ENCODE data around the gene ABCC1.
A peak's percentile ranks its signal among the peaks of the same experiment; 100 is the strongest.

ABCC1 gene

DNA sequence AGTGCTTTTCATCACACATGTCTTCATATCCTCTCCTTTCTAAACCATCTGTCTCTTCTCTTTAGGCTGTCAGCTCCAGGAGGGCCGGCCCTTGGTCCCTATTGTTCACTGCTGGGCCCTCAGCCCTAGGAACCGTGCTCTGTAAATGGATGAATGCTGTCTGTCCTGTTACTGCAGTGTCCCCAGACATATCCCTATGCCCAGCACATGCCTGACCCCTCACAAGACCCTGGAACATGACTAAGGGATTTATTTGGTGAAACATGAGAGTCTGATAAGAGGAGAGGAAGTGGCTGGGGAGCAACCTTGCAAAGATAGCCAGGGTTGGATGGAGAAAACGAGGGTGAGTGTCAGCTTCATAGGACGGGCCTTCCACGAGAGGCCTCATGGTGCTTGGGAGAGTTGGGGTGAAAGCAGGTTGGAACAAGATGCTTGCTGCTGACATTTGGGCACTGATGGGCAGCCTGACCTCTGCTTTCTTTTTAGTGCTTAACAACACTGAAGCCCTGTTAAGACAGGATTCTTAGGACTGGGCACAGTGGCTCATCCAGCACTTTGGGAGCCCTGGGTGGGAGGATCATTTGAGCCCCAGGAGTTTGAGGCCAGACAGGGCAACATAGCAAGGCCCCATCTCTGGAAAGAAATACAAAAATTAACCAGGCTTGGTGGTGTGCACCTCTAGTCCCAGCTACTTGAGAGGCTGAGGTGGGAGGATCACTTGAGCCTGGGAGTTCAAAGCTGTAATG, 39.0 kb downstream of the ABCC1 start:
- Histone ChIP-seq H4K20me1 (peaks cover 87% of the 10 kb centered on the region), H3K27me3 (no peaks in the 10 kb centered on the region)

DNA sequence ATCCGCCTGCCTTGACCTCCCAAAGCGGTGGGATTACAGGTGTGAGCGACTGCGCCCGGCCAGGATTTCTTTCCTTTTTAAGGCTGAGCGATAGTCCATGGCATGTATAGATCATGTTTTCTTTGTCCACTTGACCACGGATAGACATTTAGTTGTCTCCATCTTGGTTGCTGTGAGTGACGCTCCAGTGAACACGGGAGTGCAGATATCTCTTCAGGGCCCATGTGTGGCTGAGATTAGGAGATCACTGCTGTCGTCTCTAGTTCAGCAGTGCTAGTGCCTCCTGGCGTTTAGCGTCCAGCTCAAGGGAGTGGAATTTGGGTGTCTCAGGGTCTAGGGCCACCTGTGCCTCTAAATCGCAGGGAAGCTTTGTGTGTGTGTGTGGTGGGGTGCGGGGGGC, 41.5 kb downstream of the ABCC1 start:
- H3K9ac ChIP-seq = no peak overlapping the region
- no peaks in the 10 kb centered on the region for H3K27me3 ChIP-seq
- peaks cover 62% of the 10 kb centered on the region for H4K20me1 ChIP-seq
- no peak overlapping the region; the same call in 1 of the 2 replicates for H3K4me2 ChIP-seq
- peaks cover 68% of the 10 kb centered on the region for H3K4me1 ChIP-seq
- peaks cover 55% of the 10 kb centered on the region for H3K36me3 ChIP-seq
- H3K27ac ChIP-seq = no peak overlapping the region
- no peak overlapping the region for H3K4me3 ChIP-seq
- H3K9me3 ChIP-seq = no peaks in the 10 kb centered on the region
- no peak for TF ChIP-seq Cebpa-rat (IDR thresholded peaks at IDR 0.05)

More for the DNA sequence above, 39.0 kb downstream of the ABCC1 start:
- H3K36me3 ChIP-seq = peaks cover 57% of the 10 kb centered on the region
- peak overlapping the region; percentile 65 for H3K27ac ChIP-seq
- TF ChIP-seq Cebpa-rat (IDR thresholded peaks at IDR 0.05) = no peak
- no peaks in the 10 kb centered on the region for H3K9me3 ChIP-seq
- H3K4me2 ChIP-seq = peak overlapping the region; percentile 27
- peaks cover 47% of the 10 kb centered on the region for H3K4me1 ChIP-seq
- H3K9ac ChIP-seq = peak overlapping the region; percentile 15; the same call in 1 of the 2 replicates
- no peak overlapping the region for H3K4me3 ChIP-seq

DNA sequence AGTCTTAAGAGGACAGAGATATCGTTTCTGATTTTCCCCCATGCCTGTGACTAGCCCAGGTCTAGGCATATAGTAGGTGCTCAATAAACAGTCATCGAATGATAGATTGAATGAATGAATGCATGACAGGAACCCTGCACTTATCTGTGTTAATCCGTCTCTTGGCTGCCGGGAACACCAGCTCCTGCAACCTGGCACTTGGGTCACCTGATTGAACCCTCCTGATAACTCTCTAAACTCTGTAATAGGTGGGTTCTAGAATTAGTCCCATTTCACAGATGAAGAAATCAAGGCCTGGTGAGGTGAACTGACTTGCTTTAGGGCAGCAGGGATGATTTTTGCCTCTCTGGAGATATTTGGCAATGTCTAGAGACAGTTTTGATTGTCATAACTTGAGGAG, 43.7 kb downstream of the ABCC1 start:
- no peak overlapping the region for H3K27ac ChIP-seq
- H4K20me1 ChIP-seq = peaks cover 40% of the 10 kb centered on the region
- no peaks in the 10 kb centered on the region for H3K27me3 ChIP-seq

GRCh38 chr16:15993541-15993940, 44.1 kb downstream of the ABCC1 start:
- peak overlapping the region; percentile 50; the same call in 1 of the 2 replicates for H3K27ac ChIP-seq
- no peaks in the 10 kb centered on the region for H3K27me3 ChIP-seq
- H3K9ac ChIP-seq = no peak overlapping the region
- peaks cover 46% of the 10 kb centered on the region for H3K36me3 ChIP-seq
- H3K4me3 ChIP-seq = no peak overlapping the region
- H3K4me1 ChIP-seq = peaks cover 78% of the 10 kb centered on the region
- H3K9me3 ChIP-seq = no peaks in the 10 kb centered on the region
- H4K20me1 ChIP-seq = peaks cover 36% of the 10 kb centered on the region
- no peak overlapping the region for H3K4me2 ChIP-seq
- TF ChIP-seq Cebpa-rat (IDR thresholded peaks at IDR 0.05) = no peak

More for the DNA sequence above, 43.7 kb downstream of the ABCC1 start:
- peaks cover 46% of the 10 kb centered on the region for H3K36me3 ChIP-seq
- no peaks in the 10 kb centered on the region for H3K9me3 ChIP-seq
- H3K4me2 ChIP-seq = no peak overlapping the region
- peaks cover 78% of the 10 kb centered on the region for H3K4me1 ChIP-seq
- no peak overlapping the region for H3K9ac ChIP-seq
- H3K4me3 ChIP-seq = no peak overlapping the region
- no peak for TF ChIP-seq Cebpa-rat (IDR thresholded peaks at IDR 0.05)

DNA sequence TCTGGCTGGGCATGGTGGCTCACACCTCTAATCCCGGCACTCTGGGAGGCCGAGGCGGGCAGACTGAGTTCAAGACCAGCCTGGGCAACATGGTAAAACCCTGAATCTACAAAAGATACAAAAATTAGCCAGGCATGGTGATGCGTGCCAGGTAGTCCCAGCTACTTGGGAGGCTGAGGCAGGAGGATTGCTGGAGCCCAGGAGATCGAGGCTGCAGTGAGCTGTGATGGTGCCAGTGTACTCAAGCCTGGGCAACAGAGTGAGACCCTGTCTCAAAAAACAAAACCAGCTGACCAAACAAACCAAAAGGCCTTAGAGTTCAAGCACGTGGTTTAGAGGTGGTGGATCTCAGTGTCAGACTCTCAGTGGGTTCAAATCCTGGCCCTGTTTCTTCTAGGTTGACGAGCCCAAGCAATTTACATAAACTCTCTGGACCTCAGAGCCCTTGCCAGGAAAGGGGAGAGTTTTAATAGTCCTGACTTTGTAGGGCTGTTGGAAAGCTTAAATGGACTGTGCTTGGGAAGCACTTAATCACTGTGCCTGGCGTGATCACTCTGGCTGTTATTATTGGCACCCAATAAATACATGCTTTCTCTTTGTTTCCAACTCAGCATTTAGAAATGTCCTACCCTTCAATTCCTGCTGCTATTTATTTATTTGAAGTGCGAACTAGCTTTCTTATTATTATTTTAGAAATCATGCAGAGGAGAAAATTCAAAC, 44.7 kb downstream of the ABCC1 start:
- H4K20me1 ChIP-seq = peaks cover 30% of the 10 kb centered on the region
- peak overlapping the region; percentile 50; the same call in 1 of the 2 replicates for H3K27ac ChIP-seq
- no peak for TF ChIP-seq Cebpa-rat (IDR thresholded peaks at IDR 0.05)
- no peak overlapping the region for H3K4me3 ChIP-seq
- no peaks in the 10 kb centered on the region for H3K9me3 ChIP-seq
- peaks cover 46% of the 10 kb centered on the region for H3K36me3 ChIP-seq
- H3K9ac ChIP-seq = no peak overlapping the region
- no peaks in the 10 kb centered on the region for H3K27me3 ChIP-seq
- H3K4me2 ChIP-seq = no peak overlapping the region
- peaks cover 78% of the 10 kb centered on the region for H3K4me1 ChIP-seq

DNA sequence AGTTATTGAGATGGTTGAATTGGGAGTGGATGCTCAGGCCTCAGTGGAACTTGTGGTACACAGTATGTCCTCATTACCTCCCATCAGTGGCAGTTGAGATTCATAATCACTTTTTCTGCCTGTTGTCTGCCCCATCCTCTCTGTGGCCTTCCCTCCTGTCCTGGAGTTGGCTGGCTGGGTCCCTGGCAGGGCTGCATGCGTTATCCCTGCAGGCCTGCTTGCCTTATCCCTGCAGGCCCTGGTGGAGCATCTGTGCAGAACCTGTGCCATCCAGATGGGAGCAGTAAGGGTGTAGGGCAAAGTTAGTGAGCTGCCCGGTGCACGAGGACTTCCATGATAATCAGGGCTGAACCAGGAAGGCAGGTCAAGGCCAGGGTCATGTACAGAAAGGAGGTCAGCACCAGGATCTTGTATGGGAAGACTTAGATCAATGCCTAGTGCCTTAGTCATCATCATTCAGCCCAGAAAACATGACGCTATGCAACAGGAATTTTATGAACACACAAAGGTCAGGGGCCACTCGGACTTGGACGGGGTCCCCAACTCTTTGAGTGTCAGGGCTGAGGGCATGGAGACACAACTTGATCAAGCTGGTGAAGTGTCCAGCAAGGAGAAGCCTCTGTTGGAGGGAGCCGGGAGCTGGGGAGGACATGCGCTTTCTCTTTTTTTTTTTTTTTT, 47.2 kb downstream of the ABCC1 start:
- Histone ChIP-seq H4K20me1 (peaks cover 5% of the 10 kb centered on the region), H3K4me2 (peak overlapping the region; percentile 76), H3K27me3 (no peaks in the 10 kb centered on the region), H3K4me3 (no peak overlapping the region), H3K9ac (peak overlapping the region; percentile 17; the same call in 1 of the 2 replicates), H3K4me1 (peaks cover 78% of the 10 kb centered on the region), H3K36me3 (peaks cover 46% of the 10 kb centered on the region), H3K9me3 (no peaks in the 10 kb centered on the region; the same call in 1 of the 2 replicates), H3K27ac (peak overlapping the region; percentile 94)
- TF ChIP-seq Cebpa-rat (IDR thresholded peaks at IDR 0.05) = 0 out of 2 replicates have a peak, but pooled peaks have one; percentile 45

DNA sequence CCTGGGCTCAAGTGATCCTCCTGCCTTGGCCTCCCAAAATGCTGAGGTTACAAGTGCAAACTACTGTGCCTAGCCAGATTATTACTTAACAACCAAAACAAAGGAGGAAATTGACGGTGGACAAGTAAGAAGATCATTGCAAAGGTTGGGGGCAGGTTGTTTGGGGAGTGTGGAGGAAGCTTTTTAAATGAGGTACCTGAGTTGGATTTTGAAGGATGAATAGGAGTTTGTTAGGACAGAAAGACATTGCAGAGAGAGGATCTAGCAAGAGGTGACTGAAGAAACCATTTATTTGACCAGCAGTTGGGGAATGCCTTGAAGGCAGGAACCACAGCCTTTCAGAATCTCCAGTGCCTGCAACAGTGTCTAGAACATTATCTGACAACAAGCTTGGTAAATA, 51.3 kb downstream of the ABCC1 start:
- Histone ChIP-seq H3K9ac (no peak overlapping the region), H4K20me1 (no peaks in the 10 kb centered on the region), H3K27ac (peak overlapping the region; percentile 94), H3K36me3 (peaks cover 24% of the 10 kb centered on the region; the same call in 1 of the 2 replicates), H3K27me3 (no peaks in the 10 kb centered on the region), H3K4me3 (no peak overlapping the region), H3K4me2 (peak overlapping the region; percentile 35), H3K9me3 (peaks cover 2% of the 10 kb centered on the region; the same call in 1 of the 2 replicates), H3K4me1 (peaks cover 70% of the 10 kb centered on the region)
- no peak for TF ChIP-seq Cebpa-rat (IDR thresholded peaks at IDR 0.05)

DNA sequence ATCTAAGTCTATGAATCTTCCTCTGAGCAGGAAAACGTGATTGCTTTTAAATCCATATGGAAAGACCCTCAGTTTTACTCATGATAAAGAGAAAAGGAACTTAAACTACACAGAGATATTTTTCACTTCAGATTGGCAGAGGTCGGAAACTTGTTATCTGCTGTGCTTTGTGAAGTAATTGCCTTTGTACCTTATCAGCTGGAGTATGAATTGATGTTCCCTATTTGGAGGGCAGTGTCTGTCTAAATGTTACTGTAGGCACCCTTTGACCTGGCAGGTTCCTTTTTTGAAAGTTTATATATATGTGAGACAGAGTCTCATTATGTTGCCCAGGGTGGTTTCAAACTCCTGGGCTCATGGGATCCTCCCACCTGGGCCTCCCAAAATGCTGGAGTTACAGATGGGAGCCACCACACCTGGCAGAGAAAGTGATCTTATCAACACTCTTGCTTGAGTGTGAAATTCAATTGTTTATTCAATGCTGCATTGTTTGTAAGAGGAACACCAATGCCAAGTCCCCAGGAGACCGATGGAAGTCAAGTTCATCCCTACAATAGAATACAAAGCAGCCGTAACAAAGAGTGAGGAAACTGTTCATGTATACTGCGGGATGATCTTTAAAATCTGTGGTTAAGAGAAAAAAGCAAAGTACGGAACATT, 52.3 kb downstream of the ABCC1 start:
- peaks cover 22% of the 10 kb centered on the region; the same call in 1 of the 2 replicates for H3K36me3 ChIP-seq
- H3K27me3 ChIP-seq = no peaks in the 10 kb centered on the region
- TF ChIP-seq Cebpa-rat (IDR thresholded peaks at IDR 0.05) = no peak
- H4K20me1 ChIP-seq = no peaks in the 10 kb centered on the region
- peak overlapping the region; percentile 35 for H3K4me2 ChIP-seq
- H3K9ac ChIP-seq = no peak overlapping the region
- H3K4me3 ChIP-seq = no peak overlapping the region
- peaks cover 7% of the 10 kb centered on the region; the same call in 1 of the 2 replicates for H3K9me3 ChIP-seq
- H3K27ac ChIP-seq = peak overlapping the region; percentile 44; the same call in 1 of the 2 replicates
- peaks cover 70% of the 10 kb centered on the region for H3K4me1 ChIP-seq

DNA sequence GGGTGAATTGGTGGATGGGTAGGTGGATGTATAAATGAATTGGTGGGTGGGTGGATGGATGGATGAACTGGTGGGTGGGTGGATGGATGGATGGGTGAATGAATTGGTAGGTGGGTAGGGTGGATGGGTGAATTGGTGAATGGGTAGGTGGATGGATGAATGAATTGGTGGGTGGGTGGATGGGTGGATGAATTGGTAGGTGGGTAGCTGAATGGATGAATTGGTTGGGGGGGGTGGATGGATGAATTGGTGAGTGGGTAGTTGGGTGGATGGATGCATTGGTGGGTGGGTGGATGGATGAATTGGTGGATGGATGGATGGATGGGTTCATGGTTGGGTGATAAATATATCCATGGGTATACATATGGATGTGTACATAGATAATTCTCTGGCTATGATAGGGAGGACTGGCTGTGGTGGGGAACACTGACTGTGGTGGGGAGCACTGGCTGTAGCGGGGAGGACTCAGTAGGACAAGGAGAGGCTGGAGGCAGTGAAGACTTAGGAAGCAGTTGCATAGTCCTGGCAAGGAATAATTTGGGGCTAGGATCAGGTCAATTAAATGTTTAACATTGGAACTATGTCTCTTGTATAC, 54.4 kb downstream of the ABCC1 start:
- no peak overlapping the region for H3K4me2 ChIP-seq
- no peak for TF ChIP-seq Cebpa-rat (IDR thresholded peaks at IDR 0.05)
- H3K9me3 ChIP-seq = peaks cover 7% of the 10 kb centered on the region; the same call in 1 of the 2 replicates
- H3K4me3 ChIP-seq = no peak overlapping the region
- H3K9ac ChIP-seq = no peak overlapping the region
- peaks cover 22% of the 10 kb centered on the region; the same call in 1 of the 2 replicates for H3K36me3 ChIP-seq
- H3K27me3 ChIP-seq = no peaks in the 10 kb centered on the region
- H4K20me1 ChIP-seq = no peaks in the 10 kb centered on the region
- no peak overlapping the region for H3K27ac ChIP-seq
- H3K4me1 ChIP-seq = peaks cover 70% of the 10 kb centered on the region

Measured in BLaER1 (cell line).